Progenitor cell of endocrine pancreas (in vitro differentiated cells): ENCODE measurements around the gene IQGAP2. TPM values are rescaled to one million over a fixed set of nuclear protein-coding genes. Genes with fewer than 3 reads are reported as not detected.
"Not testable (repeated sequence)": the region's sequence is repeated elsewhere in the genome, so short reads cannot be mapped to it uniquely, and the experiment has no call there.

ENCODE experiments used
- DNase-seq: peaks from one replicate; pipeline ENCODE4 v3.0.0; 2021; ENCODE audit warnings: low spot score; ENCODE audit not compliant: unreplicated experiment
- H3K27ac Mint-ChIP-seq: 2 replicates; pipeline ENCODE4 v1.8.0; 2021; ENCODE audit warnings: mild to moderate bottlenecking, moderate library complexity, mixed read lengths
- H3K27me3 Mint-ChIP-seq: 2 replicates; pipeline ENCODE4 v1.8.0; 2021; ENCODE audit warnings: mixed read lengths
- H3K36me3 Mint-ChIP-seq: 2 replicates; pipeline ENCODE4 v1.8.0; 2022; ENCODE audit warnings: mixed read lengths; ENCODE audit not compliant: insufficient read depth
- H3K4me1 Mint-ChIP-seq: 2 replicates; pipeline ENCODE4 v1.8.0; 2021; ENCODE audit warnings: low read depth, mixed read lengths
- H3K4me3 Mint-ChIP-seq: 2 replicates; pipeline ENCODE4 v1.8.0; 2021; ENCODE audit warnings: low read depth, mild to moderate bottlenecking, moderate library complexity, mixed read lengths
- H3K9me3 Mint-ChIP-seq: 2 replicates; pipeline ENCODE4 v1.8.0; 2021; ENCODE audit warnings: low read depth, mixed read lengths
- total RNA-seq: library from RNA; stranded (reverse); gene quantifications from 2 replicates; pipeline ENCODE4 v1.2.1, GENCODE V29; 2021
- TF ChIP-seq, protein P1 (sequence below): fragments of 200-600 bp; sonication (generic); IDR thresholded peaks from one replicate; pipeline ENCODE4 v1.5.0; 2021; ENCODE audit warnings: antibody characterized with exemption, mild to moderate bottlenecking; ENCODE audit not compliant: unreplicated experiment

The IQGAP2 gene
- total RNA-seq, 1 donor from 2014 or later = 16.7 TPM

DNA sequence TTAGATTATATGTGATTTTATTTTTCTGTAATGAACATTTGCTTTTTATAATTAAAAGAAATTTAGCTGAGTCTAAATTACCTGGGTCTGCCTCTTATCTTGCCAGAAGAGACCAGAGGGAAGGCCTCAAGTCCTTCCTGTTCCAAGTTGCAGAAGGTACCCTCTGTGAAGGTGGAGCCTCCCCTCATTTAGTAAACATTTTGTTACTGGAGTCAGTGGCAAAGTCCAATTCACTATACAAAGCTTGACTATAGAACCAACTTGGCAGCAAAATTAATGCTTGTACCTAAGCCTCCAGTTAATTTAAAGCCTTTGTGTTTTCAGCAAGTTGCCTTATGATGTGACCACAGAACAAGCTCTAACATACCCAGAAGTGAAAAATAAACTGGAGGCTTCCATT lies 270.0 kb downstream of the IQGAP2 start:
- Mint-ChIP-seq H3K27ac (no peak overlapping the region), H3K36me3 (peaks cover 6% of the 10 kb centered on the region)

DNA sequence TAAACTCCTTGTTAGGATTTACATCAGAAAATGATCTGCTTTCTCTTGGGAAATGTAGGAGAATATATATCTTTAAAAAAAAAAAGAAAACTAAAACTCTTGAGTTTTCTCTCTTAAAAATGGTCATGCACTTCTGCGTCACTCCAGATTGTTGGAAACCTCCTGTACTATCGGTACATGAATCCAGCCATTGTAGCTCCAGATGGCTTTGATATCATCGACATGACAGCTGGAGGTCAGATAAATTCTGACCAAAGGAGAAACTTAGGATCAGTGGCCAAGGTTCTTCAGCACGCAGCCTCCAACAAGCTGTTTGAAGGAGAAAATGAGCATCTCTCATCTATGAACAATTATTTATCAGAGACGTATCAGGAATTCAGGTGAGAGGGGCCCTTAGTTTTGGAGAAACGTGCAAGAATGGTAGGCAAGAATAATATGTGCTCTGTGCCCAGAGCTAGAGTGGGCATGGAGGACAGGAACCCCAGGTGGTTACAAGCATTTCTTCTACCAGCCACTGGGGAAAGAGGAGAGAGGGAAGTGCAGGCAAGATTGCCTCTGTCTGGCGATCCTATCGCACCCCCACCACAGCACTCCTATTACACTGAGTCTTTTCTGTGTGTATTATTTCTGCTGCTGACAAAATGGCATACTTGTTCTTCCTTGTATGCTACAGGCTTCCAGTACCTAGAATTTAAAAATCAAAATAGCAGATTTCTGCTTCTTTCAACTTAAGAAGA lies 271.4 kb downstream of the IQGAP2 start:
- DNase-seq = no peak
- H3K9me3 Mint-ChIP-seq = no peaks in the 10 kb centered on the region
- TF ChIP-seq, protein P1, sequence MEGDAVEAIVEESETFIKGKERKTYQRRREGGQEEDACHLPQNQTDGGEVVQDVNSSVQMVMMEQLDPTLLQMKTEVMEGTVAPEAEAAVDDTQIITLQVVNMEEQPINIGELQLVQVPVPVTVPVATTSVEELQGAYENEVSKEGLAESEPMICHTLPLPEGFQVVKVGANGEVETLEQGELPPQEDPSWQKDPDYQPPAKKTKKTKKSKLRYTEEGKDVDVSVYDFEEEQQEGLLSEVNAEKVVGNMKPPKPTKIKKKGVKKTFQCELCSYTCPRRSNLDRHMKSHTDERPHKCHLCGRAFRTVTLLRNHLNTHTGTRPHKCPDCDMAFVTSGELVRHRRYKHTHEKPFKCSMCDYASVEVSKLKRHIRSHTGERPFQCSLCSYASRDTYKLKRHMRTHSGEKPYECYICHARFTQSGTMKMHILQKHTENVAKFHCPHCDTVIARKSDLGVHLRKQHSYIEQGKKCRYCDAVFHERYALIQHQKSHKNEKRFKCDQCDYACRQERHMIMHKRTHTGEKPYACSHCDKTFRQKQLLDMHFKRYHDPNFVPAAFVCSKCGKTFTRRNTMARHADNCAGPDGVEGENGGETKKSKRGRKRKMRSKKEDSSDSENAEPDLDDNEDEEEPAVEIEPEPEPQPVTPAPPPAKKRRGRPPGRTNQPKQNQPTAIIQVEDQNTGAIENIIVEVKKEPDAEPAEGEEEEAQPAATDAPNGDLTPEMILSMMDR = peak; percentile 8
- no peaks in the 10 kb centered on the region for H3K27me3 Mint-ChIP-seq
- H3K27ac Mint-ChIP-seq = no peak overlapping the region
- H3K36me3 Mint-ChIP-seq = peaks cover 6% of the 10 kb centered on the region
- no peak overlapping the region for H3K4me3 Mint-ChIP-seq
- peaks cover 10% of the 10 kb centered on the region for H3K4me1 Mint-ChIP-seq

More for the DNA sequence above, 270.0 kb downstream of the IQGAP2 start:
- TF ChIP-seq, protein P1 = no peak
- H3K4me1 Mint-ChIP-seq = peaks cover 10% of the 10 kb centered on the region
- DNase-seq = no peak
- H3K4me3 Mint-ChIP-seq = no peak overlapping the region
- H3K27me3 Mint-ChIP-seq = no peaks in the 10 kb centered on the region
- no peaks in the 10 kb centered on the region for H3K9me3 Mint-ChIP-seq

DNA sequence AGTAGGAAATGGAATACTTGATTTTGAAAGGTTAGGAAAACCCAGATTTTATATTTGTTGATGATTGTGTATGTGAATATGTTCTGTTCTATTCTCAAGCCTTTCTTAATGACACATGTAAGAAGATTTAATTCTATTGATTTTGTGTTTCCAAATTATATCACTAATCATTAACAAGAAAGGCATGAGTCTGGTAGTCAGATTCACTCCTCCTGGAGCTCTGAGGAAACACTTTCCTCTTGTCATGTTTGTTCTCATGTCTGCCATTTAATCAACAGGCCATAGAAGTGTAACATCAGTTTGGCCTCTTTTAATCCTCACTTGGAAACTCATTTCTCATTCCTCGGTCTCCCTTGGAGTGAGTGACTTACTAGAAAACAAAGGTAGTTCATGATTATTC lies 272.3 kb downstream of the IQGAP2 start:
- H3K9me3 Mint-ChIP-seq = no peaks in the 10 kb centered on the region
- TF ChIP-seq, protein P1 = no peak
- peaks cover 6% of the 10 kb centered on the region for H3K36me3 Mint-ChIP-seq
- H3K4me3 Mint-ChIP-seq = no peak overlapping the region
- H3K27me3 Mint-ChIP-seq = no peaks in the 10 kb centered on the region
- no peak overlapping the region for H3K27ac Mint-ChIP-seq
- peaks cover 10% of the 10 kb centered on the region for H3K4me1 Mint-ChIP-seq
- DNase-seq = no peak

DNA sequence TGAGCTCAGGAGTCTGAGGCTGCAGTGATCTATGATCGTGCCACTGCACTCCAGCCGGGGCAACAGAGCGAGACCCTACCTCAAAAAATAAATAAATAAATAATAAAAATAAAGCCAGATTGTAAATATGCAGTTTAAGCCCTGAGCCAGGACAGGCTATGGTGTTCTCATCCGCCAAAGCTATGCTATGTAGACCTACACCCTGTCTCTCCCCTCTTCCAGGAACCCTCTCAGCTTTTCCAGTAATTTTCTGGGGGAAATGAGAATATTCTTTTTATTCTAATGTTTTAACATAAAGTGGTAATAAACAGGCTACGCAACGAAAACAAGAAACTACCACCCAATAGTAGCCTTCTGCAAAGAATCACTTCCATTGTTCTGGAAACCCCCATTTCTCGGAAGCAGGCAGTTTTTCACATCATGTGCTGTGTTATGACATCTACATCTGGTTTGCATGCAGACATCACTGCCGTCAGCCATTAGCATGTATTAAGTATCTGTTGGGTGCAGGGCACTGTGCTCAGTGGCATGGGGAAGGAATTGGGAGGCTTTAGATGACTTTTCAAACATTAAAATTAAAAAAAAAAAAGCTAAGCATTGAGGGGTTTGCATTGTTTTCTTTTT lies 274.9 kb downstream of the IQGAP2 start:
- Mint-ChIP-seq H3K9me3 (no peaks in the 10 kb centered on the region), H3K4me1 (peaks cover 10% of the 10 kb centered on the region), H3K27me3 (no peaks in the 10 kb centered on the region), H3K36me3 (peaks cover 1% of the 10 kb centered on the region), H3K27ac (no peak overlapping the region), H3K4me3 (no peak overlapping the region)
- no peak for DNase-seq
- TF ChIP-seq, protein P1 = no peak

DNA sequence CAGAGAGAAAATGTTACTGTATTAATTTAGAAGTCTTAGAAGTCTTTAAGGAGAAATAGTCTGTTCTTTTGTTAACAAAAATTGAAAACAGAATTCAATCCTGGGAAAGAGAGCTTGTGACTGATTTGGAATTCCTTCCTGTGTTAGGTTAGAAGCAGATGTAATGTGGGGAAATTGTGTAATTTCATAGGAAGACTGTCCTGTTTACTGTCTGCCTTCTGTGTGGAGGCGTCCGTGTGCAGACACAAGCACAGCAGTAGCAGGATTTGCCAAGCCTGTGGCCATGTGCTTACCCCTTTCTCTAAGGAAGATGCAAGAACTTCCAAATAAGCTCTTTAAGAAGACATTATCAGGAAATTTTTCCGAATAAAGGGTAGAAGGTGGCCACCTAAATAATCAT lies 276.1 kb downstream of the IQGAP2 start:
- peaks cover 2% of the 10 kb centered on the region for H3K36me3 Mint-ChIP-seq
- no peaks in the 10 kb centered on the region for H3K27me3 Mint-ChIP-seq
- no peak overlapping the region for H3K27ac Mint-ChIP-seq
- H3K4me1 Mint-ChIP-seq = peaks cover 6% of the 10 kb centered on the region
- H3K9me3 Mint-ChIP-seq = no peaks in the 10 kb centered on the region
- TF ChIP-seq, protein P1 = no peak
- no peak for DNase-seq
- H3K4me3 Mint-ChIP-seq = no peak overlapping the region

DNA sequence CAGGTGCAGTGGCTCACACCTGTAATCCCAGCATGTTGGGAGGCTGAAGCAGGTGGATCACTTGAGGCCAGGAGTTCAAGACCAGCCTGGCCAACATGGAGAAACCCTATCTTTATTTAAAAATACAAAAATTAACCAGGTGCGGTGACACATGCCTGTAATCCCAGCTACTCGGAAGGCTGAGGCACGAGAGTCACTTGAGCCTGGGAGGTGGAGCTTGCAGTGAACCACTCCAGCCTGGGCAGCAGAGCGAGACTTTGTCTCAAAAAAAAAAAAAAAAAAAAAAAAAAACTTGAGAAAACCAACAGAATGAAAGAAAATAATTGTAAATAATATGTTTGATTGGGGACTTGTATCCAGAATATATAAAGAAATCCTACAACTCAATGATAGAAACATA lies 277.7 kb downstream of the IQGAP2 start:
- H3K27me3 Mint-ChIP-seq, H3K4me1 Mint-ChIP-seq, DNase-seq, H3K27ac Mint-ChIP-seq, H3K4me3 Mint-ChIP-seq, H3K36me3 Mint-ChIP-seq, H3K9me3 Mint-ChIP-seq: not testable (repeated sequence)
